GM19467 (cell line): ENCODE data around the gene CDK11B.
"Not testable (repeated sequence)": the region's sequence is repeated elsewhere in the genome, so short reads cannot be mapped to it uniquely, and the experiment has no call there.

Experiments
- ATAC-seq: cut with Tn5 transposase; IDR thresholded peaks from one replicate; pipeline ENCODE4 v1.9.1; 2021; ENCODE audit warnings: mild to moderate bottlenecking, moderate library complexity; ENCODE audit not compliant: unreplicated experiment

Gene CDK11B

GRCh38 chr1:1683104-1683905, 24.5 kb upstream of the CDK11B start:
- no peak for ATAC-seq

DNA sequence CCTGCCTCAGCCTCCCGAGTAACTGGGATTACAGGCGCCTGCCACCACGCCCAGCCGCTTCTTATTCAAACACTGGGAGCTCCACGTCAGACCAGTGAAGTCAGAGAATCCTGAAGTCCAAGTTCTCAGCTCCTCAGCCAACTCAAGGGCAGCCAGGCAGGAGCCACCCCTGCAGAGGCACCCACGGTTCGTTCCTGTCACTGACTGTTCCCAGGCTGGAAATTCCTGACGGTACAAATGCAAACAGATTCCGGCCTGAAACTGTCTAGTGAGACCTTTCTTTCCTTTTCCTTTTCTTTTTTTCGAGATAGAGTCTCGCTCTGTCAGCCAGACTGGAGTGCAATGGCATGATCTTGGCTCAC, 22.1 kb upstream of the CDK11B start:
- no peak for ATAC-seq

- no peak for ATAC-seq
These were observed 21.5 kb upstream of the CDK11B start for GRCh38 chr1:1680031-1680911.

DNA sequence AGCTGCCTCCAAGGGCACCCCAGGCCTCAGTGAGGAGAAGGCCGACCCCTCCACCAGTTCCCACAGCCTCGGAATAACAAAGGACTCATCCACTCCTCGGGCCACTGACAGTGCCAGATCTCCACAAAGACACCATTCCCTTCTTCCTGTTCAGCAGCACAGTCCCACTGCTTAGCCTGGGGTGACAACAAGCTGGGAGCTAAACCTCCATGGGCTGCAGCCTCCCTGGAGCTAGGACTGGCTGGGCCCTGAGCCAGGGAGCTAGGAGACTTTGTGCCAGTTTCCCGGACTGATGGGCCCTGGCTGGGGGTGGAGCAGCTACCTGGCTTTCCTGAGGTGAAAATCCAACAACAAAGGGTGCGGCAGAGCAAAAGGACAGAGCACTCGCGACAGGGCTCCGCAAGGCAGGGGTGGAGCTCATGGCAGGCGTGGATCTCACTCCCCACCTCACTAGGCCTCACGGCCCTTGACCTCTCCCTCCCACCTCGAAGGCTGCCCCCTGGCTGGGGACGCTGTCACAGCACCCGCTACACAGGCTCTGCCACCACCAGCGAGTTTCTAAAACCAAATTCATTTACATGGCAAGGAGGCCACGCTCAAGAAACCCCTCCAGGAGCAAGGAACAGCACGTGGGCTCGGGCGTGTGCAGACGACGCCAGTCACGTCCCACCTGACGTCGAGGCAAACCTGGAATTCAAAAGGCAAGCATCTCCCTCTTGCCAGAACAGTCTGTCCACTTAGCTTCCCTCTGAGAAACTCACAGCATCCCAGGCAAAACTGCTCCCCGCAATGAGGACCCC, 20.0 kb upstream of the CDK11B start:
- peak; percentile 52 for ATAC-seq

- peak; percentile 51 for ATAC-seq
These were observed 19.1 kb upstream of the CDK11B start for GRCh38 chr1:1677718-1678580.

DNA sequence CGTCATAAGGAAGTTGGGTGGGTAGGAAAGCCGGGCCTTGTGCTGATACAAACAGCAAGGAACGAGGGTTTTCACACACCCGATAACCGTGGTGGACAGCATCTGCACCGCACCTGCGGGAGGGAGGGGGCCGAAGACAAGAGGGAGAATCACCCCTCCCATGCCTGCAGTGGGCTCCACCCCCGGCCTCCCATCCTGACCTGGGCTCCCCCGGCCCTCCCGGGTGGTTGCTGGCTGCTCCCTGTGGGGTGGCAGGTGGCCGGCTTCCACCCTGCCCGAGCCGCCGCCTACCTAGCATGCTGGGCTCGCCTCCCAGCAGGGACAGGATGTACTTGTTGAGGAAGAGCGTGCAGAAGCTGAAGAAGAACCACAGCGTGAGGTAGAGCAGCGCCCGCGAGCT, 17.3 kb upstream of the CDK11B start:
- ATAC-seq: not testable (repeated sequence)

GRCh38 chr1:1675218-1675617, 16.4 kb upstream of the CDK11B start:
- ATAC-seq: not testable (repeated sequence)

GRCh38 chr1:1674806-1675205, 16.0 kb upstream of the CDK11B start:
- not testable (repeated sequence) for ATAC-seq

GRCh38 chr1:1672181-1672965, 13.6 kb upstream of the CDK11B start:
- no peak for ATAC-seq

GRCh38 chr1:1671365-1672119, 12.7 kb upstream of the CDK11B start:
- ATAC-seq: no peak

GRCh38 chr1:1670866-1671265, 12.1 kb upstream of the CDK11B start:
- no peak for ATAC-seq

GRCh38 chr1:1669468-1670440, 10.9 kb upstream of the CDK11B start:
- no peak for ATAC-seq

DNA sequence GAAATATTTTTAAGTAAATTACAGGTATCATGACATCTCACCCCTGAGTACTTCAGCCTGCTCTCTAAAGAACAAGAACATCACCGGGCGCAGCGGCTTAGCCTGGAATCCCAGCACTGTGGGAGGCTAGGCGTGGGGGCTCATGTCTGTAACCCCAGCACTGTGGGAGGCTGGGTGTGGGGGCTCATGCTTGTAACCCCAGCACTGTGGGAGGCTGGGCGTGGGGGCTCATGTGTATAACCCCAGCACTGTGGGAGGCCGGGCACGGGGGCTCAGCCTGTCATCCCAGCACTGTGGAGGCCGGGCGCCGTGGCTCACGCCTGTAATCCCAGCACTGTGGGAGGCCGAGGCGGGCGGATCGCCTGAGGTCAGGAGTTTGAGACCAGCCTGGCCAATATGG, 7.7 kb upstream of the CDK11B start:
- no peak for ATAC-seq

DNA sequence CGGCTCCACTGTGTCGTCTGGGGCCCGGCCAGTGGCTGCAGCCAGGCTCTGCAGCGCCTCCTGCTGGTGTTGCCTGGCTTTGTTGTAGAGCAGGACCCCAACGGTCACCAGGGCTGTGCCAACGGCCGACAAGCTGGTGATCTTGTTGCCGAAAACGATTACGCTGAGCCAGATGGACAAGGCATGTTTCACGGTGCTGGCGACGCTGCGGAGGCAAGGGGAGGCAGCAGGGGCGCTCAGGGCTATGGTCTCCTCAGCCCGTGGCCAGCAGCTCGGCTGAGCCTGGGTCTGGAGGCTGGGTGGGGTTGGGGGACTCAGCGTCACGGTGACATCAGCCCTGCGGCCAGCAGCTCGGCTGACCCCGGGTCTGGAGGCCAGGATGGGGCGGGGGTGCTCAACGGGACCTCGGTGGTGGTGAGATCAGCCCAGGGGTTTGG, 7.0 kb upstream of the CDK11B start:
- ATAC-seq: no peak

GRCh38 chr1:1664941-1665814, 6.4 kb upstream of the CDK11B start:
- ATAC-seq: no peak

GRCh38 chr1:1664318-1664717, 5.5 kb upstream of the CDK11B start:
- not testable (repeated sequence) for ATAC-seq
